ENCODE measurements around the gene FRMD4A.
"Not testable (repeated sequence)": the region's sequence is repeated elsewhere in the genome, so short reads cannot be mapped to it uniquely, and the experiment has no call there.

FRMD4A gene

DNA sequence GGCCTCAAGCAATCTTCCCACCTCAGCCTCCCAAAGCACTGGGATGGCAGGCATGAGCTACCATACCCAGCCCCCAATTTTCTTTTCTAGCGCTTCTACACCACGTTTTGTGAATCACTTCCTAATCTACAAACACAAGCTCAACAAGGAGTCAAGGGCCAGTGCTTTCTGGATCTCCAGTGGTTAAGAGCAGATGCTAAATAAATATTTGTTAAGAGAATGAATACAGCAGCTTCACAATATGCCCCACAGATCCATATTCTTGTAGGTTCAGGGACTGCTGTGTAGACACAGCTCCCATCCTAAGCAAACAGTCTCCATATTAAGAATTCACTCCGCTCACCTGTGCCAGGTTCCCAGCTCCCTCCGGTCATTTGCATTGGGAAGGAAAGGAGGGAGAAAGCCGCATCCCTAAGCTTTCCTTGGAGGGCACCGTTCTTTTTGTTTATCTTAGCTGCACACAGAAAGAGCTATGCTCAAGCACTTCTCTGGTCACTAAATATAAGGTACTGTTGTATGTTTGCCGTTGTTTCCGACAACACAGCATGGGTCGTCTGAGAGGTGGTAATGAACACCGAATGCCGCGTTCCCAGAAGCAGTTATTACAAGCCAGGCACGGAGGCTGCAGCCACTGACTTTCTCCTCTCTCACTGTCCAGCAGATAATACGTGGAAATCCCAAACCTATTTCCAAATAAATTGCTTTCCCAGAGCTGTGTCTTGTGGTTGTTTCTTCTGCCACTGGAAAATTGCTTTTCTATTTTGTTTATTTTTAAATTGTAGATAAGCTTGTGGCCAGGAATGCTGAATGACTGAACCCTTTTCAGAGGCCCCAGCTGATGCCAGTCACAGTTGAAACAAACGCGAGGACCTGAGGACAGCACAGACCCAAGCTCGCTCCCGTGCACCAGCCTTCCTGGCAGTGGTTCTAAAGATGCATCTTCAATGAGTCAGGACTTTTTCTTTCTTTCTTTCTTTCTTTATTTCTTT is 526.9 kb downstream of the FRMD4A start:
- no peak for FAIRE-seq

DNA sequence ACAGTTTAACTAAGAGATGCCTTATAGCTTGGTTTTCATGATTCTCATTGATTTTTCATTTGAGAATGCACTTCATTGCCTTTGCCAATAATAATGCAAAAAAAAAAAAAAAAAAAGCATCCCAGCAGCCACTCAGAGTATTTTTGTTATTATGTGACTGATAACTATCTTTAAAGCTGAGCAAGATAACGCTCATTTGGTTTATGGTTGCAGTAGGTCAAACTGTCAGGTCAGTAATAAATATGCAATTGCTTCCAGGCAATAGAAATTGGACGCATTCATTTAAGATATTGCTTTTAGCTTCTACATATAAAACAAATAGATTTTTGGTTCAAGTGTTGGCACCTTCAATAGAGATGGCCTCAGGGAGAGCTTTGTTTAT is 528.8 kb downstream of the FRMD4A start:
- FAIRE-seq: no peak

DNA sequence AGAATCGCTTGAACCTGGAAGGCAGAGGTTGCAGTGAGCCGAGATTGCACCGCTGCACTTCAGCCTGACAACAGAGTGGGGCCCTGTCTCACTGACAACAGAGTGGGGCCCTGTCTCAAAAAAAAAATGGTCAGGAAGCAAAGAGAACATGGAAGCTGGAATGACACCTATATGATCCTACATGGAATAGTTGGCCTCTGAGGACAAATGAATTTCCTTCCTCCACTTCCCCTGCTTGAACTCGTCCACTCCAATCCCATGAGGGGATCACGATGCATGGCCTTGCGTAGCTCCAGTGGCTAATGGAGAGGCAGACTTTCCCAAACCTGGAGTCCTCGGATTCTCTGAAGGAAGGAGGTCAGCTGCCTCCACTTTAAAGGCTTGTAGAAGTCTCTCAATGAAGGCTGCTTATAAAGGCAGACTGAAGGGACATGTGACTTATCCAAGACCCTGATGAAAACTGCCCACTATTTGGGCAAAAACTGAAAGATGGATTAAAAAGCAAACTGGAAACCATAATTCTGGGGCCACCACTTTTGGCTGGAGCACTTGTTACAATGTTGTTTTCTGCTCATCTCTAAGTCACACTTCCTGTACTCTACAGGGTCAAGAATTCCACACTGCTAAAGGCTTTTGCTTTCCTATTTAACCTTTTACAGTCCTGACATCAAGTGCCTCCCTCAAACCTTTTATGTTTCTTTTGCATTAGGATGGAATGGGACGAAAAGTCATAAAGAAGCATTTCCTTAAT is 529.4 kb downstream of the FRMD4A start:
- FAIRE-seq: no peak

DNA sequence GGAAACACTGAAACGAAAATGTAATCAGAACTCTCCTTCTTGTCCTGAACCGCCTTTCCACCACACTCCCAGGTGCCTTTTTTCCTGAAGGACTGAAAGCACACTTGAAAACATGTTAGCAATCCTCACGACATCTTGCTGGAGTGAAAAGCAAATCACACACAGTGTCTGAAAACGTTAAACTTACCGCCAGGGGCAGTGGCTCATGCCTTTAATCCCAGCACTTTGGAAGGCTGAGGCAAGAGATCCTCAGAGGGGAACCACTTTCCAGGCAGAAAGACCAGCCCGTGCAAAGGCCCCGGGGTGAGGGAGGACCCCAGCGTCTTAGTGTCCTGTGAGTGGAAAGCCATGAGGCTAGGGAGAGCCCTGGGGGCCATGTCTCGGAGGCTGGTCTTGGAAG is 533.6 kb downstream of the FRMD4A start:
- no peak for FAIRE-seq

DNA sequence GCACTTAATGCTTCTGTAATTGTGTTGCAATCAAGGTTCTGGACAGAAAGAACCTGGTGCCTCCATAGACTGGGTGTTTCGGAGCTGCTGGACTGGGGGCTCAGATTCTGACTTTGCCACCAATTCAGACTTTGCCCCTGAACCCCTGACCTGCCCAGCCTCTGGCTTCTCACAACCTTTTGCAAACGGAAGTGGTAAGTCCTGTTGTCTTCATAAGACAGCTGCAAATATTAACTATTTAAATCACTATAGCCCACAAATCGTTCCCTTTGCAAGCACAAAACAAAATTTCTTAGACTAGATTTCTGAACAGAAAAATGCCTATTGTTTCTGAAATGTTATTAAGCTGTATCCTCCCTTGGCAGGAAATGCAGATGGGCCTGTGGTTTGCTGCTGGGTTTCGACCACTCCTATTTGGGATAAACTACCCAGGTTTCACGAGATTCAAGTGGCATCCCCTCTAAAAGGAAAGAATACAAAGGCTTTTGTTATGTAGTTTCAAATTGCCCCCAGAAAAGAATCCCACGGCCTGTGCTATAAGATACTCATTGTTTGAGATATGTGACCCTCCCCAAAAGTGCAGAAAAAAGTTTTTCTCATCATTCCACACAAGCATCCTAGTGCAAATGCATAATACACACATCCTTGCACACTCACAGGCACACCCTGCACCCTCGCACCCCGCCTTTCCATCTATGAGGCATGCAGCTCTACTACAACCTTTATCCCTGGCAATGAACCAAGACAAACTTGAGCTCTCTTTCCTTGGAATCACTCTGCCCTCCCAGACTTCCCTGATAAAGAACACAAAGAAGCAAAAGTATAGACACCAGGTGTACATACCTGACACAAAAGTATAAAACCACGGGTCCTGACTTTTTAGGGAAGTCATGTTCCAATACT is 534.8 kb downstream of the FRMD4A start:
- FAIRE-seq: no peak

DNA sequence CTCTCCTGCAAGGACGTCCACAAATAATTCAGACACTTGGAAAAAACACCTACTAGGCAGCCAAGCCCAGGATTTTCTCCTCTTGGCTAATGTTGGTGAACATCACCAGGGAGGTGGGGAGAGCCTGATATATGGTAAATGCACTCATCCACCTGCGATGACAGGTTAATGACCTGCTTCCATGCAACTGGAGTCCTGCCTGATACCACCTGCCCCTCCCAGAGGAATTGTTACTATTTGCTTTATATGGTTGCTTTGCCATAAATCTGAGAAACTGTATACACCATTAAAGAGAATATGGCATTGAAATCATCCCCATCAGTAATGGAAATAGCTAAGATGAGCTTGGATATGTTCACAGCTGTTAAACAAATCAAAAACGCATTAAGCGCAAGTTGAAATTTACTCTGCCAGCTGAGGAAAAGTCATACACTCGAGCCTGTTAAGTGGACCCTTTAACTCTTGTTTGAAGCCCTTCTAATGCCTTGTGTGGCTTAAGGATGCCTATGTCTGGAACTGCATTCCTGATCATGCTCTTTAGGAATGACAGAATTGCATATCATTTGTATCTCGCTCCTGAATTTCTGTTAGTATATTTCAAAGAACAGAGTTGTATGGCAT is 535.6 kb downstream of the FRMD4A start:
- FAIRE-seq: no peak

DNA sequence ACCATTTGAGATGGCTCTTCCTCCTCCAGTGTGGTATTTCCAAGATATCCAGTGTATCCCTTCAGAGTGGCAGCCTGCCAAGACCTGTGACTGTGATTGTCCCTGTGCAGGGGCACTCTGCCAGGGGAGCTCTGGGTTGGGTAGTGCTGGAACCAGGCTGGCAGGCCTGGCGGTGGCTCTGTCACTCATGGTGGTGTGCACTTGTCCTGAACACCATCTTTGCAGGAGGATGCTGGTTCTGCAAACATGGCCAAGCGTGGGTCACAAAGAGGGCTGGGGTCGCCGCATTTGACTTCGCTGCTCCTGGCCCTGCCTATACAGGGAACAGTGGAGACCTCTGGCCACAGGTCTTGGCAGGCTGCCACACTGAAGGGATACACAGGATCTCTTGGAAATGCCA is 538.7 kb downstream of the FRMD4A start:
- no peak for FAIRE-seq

DNA sequence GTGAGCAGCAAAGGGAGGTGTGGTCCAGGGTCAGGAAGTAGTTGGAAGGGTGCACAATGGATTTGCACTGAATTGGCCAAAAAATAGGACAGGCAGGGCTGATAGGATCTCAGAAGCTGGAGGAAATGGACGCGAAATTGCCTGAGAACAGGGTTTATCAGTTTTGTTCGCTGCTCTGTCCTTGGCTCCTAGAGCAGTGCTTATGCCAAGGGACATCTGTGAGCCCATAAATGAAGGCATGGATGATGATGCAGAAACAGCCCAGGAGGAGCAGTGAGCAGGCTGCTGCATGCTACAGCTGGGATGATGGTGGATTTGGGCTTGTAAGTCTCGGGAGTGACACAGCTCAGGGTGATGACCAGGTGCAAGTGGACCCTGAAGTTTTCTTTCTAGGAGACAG is 539.2 kb downstream of the FRMD4A start:
- FAIRE-seq: no peak

DNA sequence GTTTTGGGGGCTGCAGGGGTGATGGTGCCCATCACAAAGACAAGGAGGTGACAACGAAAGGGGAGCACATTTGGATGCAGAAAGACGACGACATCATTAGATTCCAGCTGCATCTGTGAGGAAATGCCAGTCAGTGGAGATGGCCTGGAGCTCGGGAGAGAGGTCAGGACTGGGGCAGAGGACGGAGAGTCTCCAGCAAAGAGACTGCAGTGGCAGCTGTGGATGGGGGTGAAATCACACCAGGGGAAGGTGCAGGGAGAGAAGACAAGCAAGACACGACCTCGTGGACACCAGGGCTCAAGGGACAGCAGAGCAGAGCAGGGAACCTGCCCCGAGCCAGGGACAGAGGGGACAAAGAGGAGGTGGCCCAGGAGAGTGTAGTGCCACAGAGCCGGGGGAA is 540.5 kb downstream of the FRMD4A start:
- FAIRE-seq: no peak

DNA sequence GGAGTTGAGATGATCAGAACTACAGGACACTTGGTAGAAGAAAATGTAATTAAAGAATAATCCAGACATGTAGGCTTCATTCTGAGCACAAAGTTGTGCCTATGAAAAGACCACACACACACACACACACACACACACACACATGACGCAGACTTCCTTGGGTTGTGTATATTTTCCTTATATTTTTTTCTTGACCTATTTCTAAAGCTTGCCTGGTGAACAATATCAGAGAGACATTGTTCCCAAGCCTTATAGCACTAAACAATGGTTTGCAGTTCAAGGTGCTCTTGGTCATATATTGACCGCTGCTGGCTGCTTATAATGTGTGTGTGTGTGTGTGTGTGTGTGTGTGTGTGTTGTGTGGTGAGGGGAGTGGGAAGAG is 541.3 kb downstream of the FRMD4A start:
- FAIRE-seq: no peak

DNA sequence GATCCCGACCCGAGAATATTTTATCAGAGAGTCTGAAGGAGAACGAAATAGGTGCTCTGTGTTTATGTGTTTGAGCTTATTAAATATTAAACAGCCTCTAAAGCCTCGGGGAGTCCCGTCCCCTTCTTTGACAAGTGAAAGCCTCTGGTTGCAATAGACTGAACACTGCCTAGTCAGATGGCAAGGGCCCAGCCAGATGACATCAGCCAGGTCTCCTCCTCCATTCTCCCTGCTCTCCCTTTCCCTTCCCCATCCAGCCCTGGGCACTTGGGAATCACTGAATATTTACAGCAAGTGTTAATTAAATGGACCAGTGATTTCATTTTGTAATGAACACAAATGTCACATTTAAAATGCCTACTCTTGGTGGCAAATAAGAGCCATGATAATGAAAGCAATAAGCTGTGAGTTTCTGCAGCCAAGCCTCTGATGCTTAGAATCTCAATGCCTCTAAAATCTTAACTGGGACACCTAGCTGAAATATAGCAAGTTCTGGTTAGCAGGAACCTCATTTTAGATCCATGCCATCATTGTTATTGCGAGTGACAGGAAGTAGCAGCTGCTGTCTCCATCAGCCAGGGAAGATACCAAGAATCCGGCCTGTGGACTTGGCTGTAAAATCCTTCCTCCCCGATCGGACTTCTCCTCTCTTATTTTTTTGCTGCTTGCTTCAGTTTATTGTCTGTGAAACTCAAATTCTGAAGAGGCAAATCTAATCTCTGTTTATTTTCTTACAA is 541.8 kb downstream of the FRMD4A start:
- FAIRE-seq: no peak

DNA sequence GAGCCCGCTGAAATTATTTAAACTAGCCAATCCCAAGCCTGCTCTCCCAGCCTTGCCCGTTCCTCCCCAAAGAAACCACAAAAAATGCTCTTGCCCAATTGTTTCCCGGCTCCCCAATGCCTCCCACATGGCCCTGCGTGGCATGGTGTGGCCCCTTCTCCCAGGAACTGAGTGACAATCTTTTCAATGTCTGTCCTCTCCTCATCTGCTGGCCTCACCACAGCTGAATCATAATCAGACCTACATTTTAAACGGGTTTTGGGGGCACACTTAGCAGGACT is 542.5 kb downstream of the FRMD4A start:
- FAIRE-seq: no peak

DNA sequence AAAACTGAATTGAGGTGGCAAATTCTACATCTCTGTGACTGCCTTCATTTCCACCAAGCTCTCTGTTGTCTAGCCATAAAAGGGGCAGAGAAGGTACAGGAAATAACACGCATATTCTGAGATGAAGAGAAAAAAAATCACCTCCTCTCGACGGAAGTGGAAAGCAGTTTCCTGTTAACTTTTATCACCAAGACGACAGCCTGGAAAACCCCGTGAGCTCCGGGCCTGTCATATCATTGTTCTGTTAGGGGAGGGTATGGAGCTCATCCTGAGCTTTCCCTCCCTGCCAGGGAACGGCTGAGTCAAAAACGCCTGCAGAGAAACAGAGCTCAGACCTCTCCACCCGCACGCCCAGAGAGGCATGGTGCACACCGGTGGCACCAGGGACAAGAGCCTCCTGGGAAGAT is 543.7 kb downstream of the FRMD4A start:
- FAIRE-seq: no peak

DNA sequence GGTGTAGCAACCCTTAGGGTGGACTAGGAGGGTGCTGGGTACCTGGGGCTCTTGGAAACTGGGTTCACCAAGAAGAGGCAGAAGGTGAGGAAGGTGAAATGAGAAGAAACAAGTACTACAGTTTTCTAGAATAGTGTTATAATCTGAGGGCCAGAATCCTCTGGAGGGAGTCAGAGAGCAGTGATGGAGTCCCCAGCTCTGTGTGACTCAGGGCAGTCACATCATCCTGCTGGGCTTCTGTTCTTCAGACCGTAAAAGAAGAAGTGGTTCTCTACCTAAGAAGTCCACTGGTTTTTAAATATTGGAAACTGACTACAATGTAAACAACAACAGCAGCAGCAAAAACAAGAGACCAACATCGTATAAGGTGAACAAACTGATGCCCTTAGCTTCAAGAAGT is 546.7 kb downstream of the FRMD4A start:
- peak; percentile 51 for FAIRE-seq

DNA sequence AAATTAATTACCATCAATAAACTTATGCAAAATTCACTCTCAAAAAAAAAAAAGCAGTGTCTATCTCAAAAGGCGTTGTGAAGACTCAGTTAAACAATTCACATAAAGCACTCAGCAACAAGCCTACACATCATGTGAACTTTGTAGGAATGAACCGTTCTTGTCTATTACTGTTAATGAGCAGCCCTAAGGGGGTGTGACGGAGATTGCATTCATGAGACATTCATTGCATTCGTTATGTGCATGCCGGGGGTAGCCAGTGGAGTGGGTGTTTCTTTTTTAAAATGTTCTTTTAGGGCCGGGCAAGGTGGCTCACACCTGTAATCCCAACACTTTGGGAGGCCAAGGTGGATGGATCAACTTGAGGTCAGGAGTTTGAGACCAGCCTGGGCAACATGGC is 551.0 kb downstream of the FRMD4A start:
- FAIRE-seq: no peak

DNA sequence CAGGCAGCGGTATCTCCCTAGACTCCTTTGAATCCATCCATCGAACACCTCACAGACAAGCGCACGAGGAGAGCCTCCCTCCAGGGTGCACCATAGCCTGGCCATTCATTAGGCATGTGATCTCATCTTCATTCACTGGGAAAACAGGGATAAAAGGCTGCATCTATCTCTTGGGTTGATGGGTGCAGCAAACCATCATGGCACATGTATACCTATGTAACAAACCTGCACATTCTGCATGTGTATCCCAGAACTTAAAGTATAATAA is 552.1 kb downstream of the FRMD4A start:
- not testable (repeated sequence) for FAIRE-seq

DNA sequence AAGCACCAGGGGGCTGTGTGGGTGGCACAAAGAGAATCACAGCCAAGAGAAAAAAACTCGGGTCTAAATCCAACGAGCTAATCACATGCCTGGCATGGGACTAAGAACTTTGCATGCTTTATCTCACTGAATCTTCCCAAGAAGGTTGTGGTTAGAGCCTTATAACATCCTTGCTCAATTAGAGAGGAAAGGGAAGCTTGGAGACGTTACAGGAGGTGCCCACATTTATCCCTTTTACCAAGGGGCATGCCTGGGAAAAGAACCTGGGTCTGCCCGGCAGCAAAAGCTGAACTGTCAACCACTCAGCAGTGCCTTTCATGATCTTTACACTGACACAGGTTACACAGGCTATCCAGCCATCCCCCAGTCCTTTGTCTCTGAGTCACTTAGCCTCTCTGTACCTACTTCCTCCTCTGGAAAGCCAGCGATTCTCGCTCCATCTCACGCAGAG is 553.8 kb downstream of the FRMD4A start:
- FAIRE-seq: no peak

DNA sequence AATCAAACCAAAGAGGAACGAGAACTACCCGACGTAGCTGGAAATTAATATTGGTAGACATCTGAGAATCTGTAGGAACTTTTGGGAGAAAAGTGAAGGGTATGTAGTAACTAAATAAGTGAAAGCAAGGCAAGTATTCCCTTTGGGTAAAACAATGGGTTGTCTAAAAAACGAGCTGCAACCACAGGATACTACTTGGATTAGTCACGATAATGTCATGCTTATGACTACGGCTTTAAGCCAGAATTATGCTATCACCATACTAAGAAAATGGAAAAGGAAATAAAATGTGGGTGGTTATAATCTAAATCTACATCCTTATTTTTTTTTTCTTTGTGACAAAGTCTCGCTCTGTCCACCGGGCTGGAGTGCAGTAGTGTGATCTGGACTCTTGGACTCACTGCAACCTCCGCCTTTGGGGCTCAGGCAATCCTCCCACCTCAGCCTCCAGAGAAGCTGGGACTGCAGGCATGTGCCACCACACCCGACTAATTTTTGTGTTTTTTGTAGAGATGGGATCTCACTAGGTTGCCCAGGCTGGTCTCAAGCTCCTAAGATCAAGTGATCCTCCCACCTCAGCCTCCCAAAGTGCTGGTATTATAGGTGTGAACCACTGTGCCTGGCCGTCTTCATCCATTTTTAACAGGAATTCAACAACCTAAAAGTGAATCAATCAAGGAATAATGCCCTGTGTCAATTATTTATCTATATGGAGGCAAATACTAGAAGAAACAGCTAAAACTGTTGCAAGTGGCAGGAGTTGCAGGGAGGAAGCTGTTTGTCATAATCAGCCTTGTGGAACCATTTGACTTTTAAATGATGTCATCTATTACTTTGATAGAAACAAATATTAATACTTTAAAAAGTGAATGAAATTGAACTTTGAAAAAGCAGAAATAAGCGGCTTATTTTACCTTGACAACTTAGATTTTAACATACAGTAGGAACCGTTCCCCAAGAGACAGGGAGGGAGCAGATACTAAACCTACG is 554.6 kb downstream of the FRMD4A start:
- FAIRE-seq: no peak

DNA sequence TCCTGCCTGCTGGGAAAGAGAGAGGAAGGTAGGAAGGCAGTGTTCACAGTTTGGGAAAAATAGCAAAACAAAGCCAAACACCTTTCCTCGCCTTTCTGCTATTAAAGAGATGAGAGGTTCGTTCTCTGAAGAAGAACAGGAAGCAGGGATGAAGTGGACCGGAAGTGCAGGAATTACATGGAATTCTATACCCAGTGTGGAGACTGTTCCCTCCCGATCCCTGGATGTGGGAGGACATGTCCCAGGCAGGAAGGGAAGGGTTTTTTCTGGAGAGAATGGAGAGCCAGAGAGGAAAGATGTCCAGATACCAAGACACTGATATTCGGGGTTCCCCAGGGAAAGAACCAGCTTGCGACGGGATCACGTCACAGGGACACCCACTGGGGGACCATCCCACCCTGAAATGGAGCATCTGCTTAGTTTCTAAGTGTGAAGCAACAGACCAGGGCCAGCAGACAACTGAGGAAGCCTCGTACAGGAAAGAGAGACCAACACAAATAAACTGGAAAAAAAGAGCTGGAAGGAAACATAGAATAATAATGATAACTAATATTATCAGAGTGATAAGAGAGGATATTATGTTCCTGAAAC is 556.3 kb downstream of the FRMD4A start:
- FAIRE-seq: no peak

DNA sequence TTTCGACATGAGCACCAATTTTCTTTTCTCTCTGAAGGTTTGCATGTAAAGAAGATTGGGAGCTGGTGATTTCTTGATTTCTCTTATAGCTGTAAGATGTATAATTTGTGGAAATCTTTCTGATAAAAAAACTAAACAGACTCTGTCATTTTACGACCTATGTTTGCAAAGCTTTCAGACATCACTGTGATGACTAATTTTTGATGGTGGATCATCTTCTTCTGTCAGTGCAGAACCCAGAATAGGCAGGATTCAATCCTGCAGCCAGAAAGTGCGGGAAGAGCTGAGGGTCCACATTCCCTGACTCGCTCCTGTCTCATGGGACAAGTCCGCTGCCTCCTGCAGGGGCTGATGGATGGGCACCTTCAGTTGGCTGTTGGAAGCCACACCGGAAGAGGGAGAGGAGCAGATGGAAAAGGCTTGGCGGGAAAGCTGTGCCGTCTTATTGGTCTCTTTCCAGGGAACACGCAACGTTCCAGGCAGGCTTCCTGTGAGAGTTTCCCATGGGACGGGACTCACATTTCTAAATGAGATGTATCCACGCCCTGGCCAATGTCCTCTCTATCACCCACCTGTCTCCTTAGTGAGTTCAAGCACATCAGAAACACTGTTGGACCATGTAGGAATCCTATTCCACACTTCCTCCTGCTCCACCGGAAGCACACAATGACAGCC is 557.1 kb downstream of the FRMD4A start:
- no peak for FAIRE-seq
